ENCODE data around the gene IGFL4. TPM values are rescaled to one million over a fixed set of nuclear protein-coding genes. Genes with fewer than 3 reads are reported as not detected.

Gene IGFL4
- total and polyA plus RNA-seq, 2 of the 8 experiments (the other 6 are each of a cell fraction or from before 2014, with no cell fraction given): 0.05 to 0.11 TPM

DNA sequence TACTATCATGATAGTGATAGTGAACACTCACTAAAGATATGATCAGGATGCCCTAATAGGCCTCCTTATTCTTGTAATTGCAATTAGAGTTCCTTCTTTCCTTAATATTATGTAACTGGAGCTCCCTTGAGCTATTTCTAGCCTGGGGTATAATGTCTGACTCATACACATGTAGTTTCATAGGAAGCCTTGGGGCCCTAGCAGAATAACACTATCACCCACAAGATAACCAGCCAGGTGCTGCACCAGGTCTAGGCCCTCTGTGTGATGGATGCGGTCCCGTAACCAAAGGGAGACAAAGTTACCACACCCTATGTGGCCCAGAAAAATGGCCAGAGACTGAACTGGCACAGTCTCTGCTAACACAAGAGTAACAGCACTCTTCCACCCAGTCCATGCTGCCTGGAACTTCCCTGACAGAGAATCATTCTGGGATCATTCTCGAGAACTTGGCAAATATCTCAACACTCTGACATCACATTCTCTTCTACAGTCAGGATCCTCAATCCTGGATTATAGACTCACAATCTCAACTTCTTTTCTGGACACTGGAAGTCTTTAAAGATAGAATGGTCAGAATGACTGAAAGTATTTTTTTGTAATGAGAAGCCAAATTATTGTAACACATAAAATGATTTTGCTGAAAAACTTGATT lies 32.6 kb upstream of the IGFL4 start:
- no peak overlapping the region for H4K8ac ChIP-seq (ENCODE audit: extremely low read depth, insufficient read depth, low read length)
- DNase-seq (ENCODE audit: low read depth in 1 of 2, low spot score in 2 of 2) (no peak), FAIRE-seq (no peak)
- no peaks in the 10 kb centered on the region for H4K20me1 ChIP-seq (replicated peaks in 1 of 2; ENCODE audit: control insufficient read depth in 1 of 2, insufficient read depth in 2 of 2, low read length in 2 of 2)
- peaks cover 7% of the 10 kb centered on the region; the same call in 1 of the 2 replicates for H3K23me2 ChIP-seq (ENCODE audit: low read depth, low read length)
- peaks cover 0 to 3% (median 1%) of the 10 kb centered on the region in 4 experiments; a peak in 2 of 7 replicates for H3K4me1 ChIP-seq (replicated peaks in 1 of 4; ENCODE audit: control insufficient read depth in 3 of 4, insufficient read depth in 4 of 4, low read length in 3 of 4)
- H3K9ac ChIP-seq (replicated peaks in 1 of 4; ENCODE audit: extremely low read depth in 1 of 4, low read depth in 3 of 4, low read length in 3 of 4): no peak overlapping the region
- H3K79me2 ChIP-seq (ENCODE audit: control insufficient read depth in 1 of 2, insufficient read depth in 2 of 2, low read length in 2 of 2): no peaks in the 10 kb centered on the region
- no peaks in the 10 kb centered on the region for H3K36me3 ChIP-seq (ENCODE audit: control insufficient read depth in 2 of 4, insufficient read depth in 4 of 4, low read length in 3 of 4)
- POLR2A ChIA-PET (ENCODE audit: partially characterized antibody): no interaction called here
- H3K14ac ChIP-seq (ENCODE audit: insufficient read length): no peak overlapping the region
- H2BK12ac ChIP-seq (ENCODE audit: low read depth, low read length): no peak overlapping the region
- no peak overlapping the region for H3K56ac ChIP-seq (replicated peaks; ENCODE audit: insufficient read length, low read depth, low read length)
- no peak overlapping the region for H3K4me3 ChIP-seq (ENCODE audit: extremely low read depth in 1 of 4, insufficient read depth in 2 of 4, low read depth in 3 of 4, low read length in 4 of 4)
- CTCF ChIA-PET (ENCODE audit: partially characterized antibody): interaction anchor here (0.6 to 6.1 kb wide), 9 partner anchors 9 to 207 kb away, joined by 3 to 38 read pairs (median 3); no protein-coding TSS in a partner anchor
- H4K5ac ChIP-seq (ENCODE audit: insufficient read length, low read depth, low read length): no peak overlapping the region
- H2AFZ ChIP-seq (ENCODE audit: low read length): no peak overlapping the region
- H3K27me3 ChIP-seq (replicated peaks in 1 of 4; ENCODE audit: control insufficient read depth in 3 of 4, extremely low read depth in 1 of 4, insufficient read depth in 3 of 4, low read length in 3 of 4): peaks cover 0 to 12% (median 5%) of the 10 kb centered on the region in 4 experiments; a peak in 4 of 7 replicates
- no peak overlapping the region for H3K27ac ChIP-seq (ENCODE audit: low read depth, low read length)
- H3K18ac ChIP-seq (ENCODE audit: extremely low read depth, low read length): no peak overlapping the region
- no peak overlapping the region for H2BK120ac ChIP-seq (replicated peaks; ENCODE audit: low read depth, low read length)
- no peak overlapping the region for H4K91ac ChIP-seq (replicated peaks; ENCODE audit: insufficient read length, low read length)
- no peak for TF ChIP-seq SP1 (IDR thresholded peaks at IDR 0.05; ENCODE audit: low read depth, low read length)
- TF ChIP-seq, protein P1, sequence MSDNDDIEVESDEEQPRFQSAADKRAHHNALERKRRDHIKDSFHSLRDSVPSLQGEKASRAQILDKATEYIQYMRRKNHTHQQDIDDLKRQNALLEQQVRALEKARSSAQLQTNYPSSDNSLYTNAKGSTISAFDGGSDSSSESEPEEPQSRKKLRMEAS (IDR thresholded peaks at IDR 0.05): no peak
- TF ChIP-seq PHF8 (conservative IDR thresholded peaks at IDR 0.05; ENCODE audit: low read depth, low read length): no peak
- no peaks in the 10 kb centered on the region for H3K9me3 ChIP-seq (ENCODE audit: insufficient read depth in 2 of 2, low read depth in 1 of 2, low read length in 1 of 2)
- H3K4me2 ChIP-seq (ENCODE audit: insufficient read depth in 1 of 2, low read depth in 2 of 2, low read length in 2 of 2): no peak overlapping the region
- H2BK15ac ChIP-seq (ENCODE audit: low read length): no peak overlapping the region
- WGBS, 2 experiments (ENCODE audit: extremely low coverage in 1 of 2, insufficient coverage in 1 of 2, insufficient read length in 1 of 2, insufficient replicate concordance in 2 of 2, low coverage in 1 of 2, low lambda C conversion rate in 2 of 2, missing lambda C conversion rate in 1 of 2): 91% methylated on average over 3 of the region's 3 CpGs; no CpG with 5 or more reads in 1 of the 2 experiments
- no peak overlapping the region for H2BK20ac ChIP-seq (ENCODE audit: low read length)
- no peak overlapping the region for H3K4ac ChIP-seq (replicated peaks; ENCODE audit: insufficient read length, low read depth, low read length)
- H2BK5ac ChIP-seq (ENCODE audit: low read depth, low read length): no peak overlapping the region
- no peaks in the 10 kb centered on the region for H3K79me1 ChIP-seq (ENCODE audit: low read depth, low read length)
- no peak overlapping the region for H2AK5ac ChIP-seq (ENCODE audit: low read depth, low read length)
- H3K23ac ChIP-seq (ENCODE audit: insufficient read length): no peak overlapping the region
